Erythroblast (primary cell): ENCODE data around the gene DPEP3.
A peak's percentile ranks its signal among the peaks of the same experiment; 100 is the strongest.

ENCODE experiments used
- GATA1 ChIP-seq: IDR thresholded peaks from 2 replicates; pipeline ENCODE4 v1.6.1; 2011; ENCODE audit warnings: low read depth, mild to moderate bottlenecking, control low read depth, low read length, moderate library complexity
- POLR2A ChIP-seq: IDR thresholded peaks from 2 replicates; pipeline ENCODE4 v1.6.1; 2011; ENCODE audit warnings: mild to moderate bottlenecking, low read length

GRCh38 chr16:67950335-67950843 is 29.9 kb downstream of the DPEP3 start:
- TF ChIP-seq POLR2A (peak; percentile 6), GATA1 (no peak)
